SK-N-SH (cell line): Measurements from ENCODE around the gene OR5B17. TPM values are rescaled to one million over a fixed set of nuclear protein-coding genes. Genes with fewer than 3 reads are reported as not detected.
A peak's percentile ranks its signal among the peaks of the same experiment; 100 is the strongest.
"Not testable (repeated sequence)": the region's sequence is repeated elsewhere in the genome, so short reads cannot be mapped to it uniquely, and the experiment has no call there.

Source experiments
- CTCF ChIA-PET: fragments of 300-600, 350-600 bp; formaldehyde crosslinking; extraction: SDS; loops from one replicate; lab custom pipeline; 2021; lab: Yijun Ruan, JAX
- POLR2A ChIA-PET: fragments of 350-600 bp; sonication (Branson Sonifier 250); formaldehyde crosslinking; extraction: SDS; loops from one replicate; lab custom pipeline; 2020; ENCODE audit warnings: antibody characterized with exemption, inconsistent platforms; lab: Yijun Ruan, JAX
- DNase-seq: peaks from one replicate; pipeline ENCODE4 v3.0.0; 2012
- H2AFZ ChIP-seq: fragments of 200-600 bp; sonication (generic); 2 replicates; pipeline ENCODE4 v1.8.1; 2016; ENCODE audit warnings: antibody characterized with exemption, mild to moderate bottlenecking, low read depth
- H3F3A ChIP-seq: fragments of 200-600 bp; sonication (generic); replicated peaks from 2 replicates; pipeline ENCODE3; 2016; ENCODE audit warnings: antibody characterized with exemption, mild to moderate bottlenecking; ENCODE audit not compliant: insufficient read depth
- H3K27ac ChIP-seq, 2 experiments: fragments of 200-500 bp in 1 of 2; fragments of 200-600 bp in 1 of 2; sonication (Bioruptor generic) in 1 of 2; sonication (generic), shearing (Covaris generic) in 1 of 2; 2 replicates each; pipeline versions ENCODE4 v1.5.1 to v1.6.1; 2014 to 2016; ENCODE audit warnings: low read depth in 2 of 2, inconsistent platforms in 1 of 2, low read length in 1 of 2, mild to moderate bottlenecking in 1 of 2, mixed read lengths in 1 of 2
- H3K27me3 ChIP-seq: fragments of 200-600 bp; sonication (generic), shearing (Covaris generic); 2 replicates; pipeline ENCODE4 v1.6.1; 2016; ENCODE audit warnings: mixed run types; ENCODE audit not compliant: insufficient read depth
- H3K36me3 ChIP-seq, 2 experiments: fragments of 200-500 bp in 1 of 2; fragments of 200-600 bp in 1 of 2; sonication (Bioruptor generic) in 1 of 2; sonication (generic) in 1 of 2; replicated peaks in 1 of 2; 2 replicates each; pipeline versions ENCODE3 to v1.5.1; 2014 to 2016; ENCODE audit warnings: low read length in 1 of 2, mild to moderate bottlenecking in 1 of 2; ENCODE audit not compliant: insufficient read depth in 2 of 2, control insufficient read depth in 1 of 2
- H3K4me1 ChIP-seq, 2 experiments: fragments of 200-500 bp in 1 of 2; fragments of 200-600 bp in 1 of 2; sonication (Bioruptor generic) in 1 of 2; sonication (generic), shearing (Covaris generic) in 1 of 2; 2 replicates each; pipeline versions ENCODE4 v1.5.1 to v1.6.1; 2014 to 2016; ENCODE audit warnings: low read depth in 1 of 2, low read length in 1 of 2, mixed run types in 1 of 2; ENCODE audit not compliant: insufficient read depth in 2 of 2, control insufficient read depth in 1 of 2
- H3K4me2 ChIP-seq: fragments of 200-600 bp; sonication (generic), shearing (Covaris generic); 2 replicates; pipeline ENCODE4 v1.6.1; 2017; ENCODE audit warnings: mixed run types
- H3K4me3 ChIP-seq, 2 experiments: fragments of 200-500 bp in 1 of 2; fragments of 200-600 bp in 1 of 2; sonication (Bioruptor generic) in 1 of 2; sonication (generic), shearing (Covaris generic) in 1 of 2; 2 replicates each; pipeline versions ENCODE4 v1.5.1 to v1.8.1; 2014 to 2016; ENCODE audit warnings: low read depth in 2 of 2, inconsistent platforms in 1 of 2, low read length in 1 of 2, mild to moderate bottlenecking in 1 of 2, mixed read lengths in 1 of 2, moderate library complexity in 1 of 2
- H3K79me2 ChIP-seq: fragments of 200-600 bp; sonication (generic); 2 replicates; pipeline ENCODE4 v1.8.1; 2017; ENCODE audit warnings: mild to moderate bottlenecking; ENCODE audit not compliant: insufficient read depth
- H3K9ac ChIP-seq: fragments of 200-600 bp; sonication (generic); 2 replicates; pipeline ENCODE4 v1.6.1; 2017; ENCODE audit warnings: mixed run types
- H3K9me2 ChIP-seq: fragments of 200-600 bp; sonication (generic); 2 replicates; pipeline ENCODE4 v1.6.1; 2017; ENCODE audit warnings: mixed run types
- H3K9me3 ChIP-seq: fragments of 200-600 bp; sonication (generic); 2 replicates; pipeline ENCODE4 v1.6.1; 2017; ENCODE audit warnings: mixed run types, mild to moderate bottlenecking, moderate library complexity
- H4K20me1 ChIP-seq: fragments of 200-600 bp; sonication (generic); 2 replicates; pipeline ENCODE4 v1.6.1; 2017; ENCODE audit warnings: mild to moderate bottlenecking, mixed run types; ENCODE audit not compliant: insufficient read depth
- CTCF ChIP-seq: fragments of 200-600 bp; sonication (generic); IDR thresholded peaks from 2 replicates; pipeline ENCODE4 v1.6.1; 2017; ENCODE audit warnings: antibody characterized with exemption, mild to moderate bottlenecking, moderate library complexity
- ELF1 ChIP-seq: IDR thresholded peaks from 2 replicates; pipeline ENCODE4 v1.4.0; 2012
- FOSL2 ChIP-seq: IDR thresholded peaks from 2 replicates; pipeline ENCODE4 v1.4.0; 2012; ENCODE audit warnings: low read depth, mild to moderate bottlenecking, moderate library complexity, borderline replicate concordance
- FOXJ3 ChIP-seq: sonication (generic); formaldehyde crosslinking; IDR thresholded peaks from 2 replicates; pipeline ENCODE4 v1.5.1; 2020; ENCODE audit warnings: mild to moderate bottlenecking, missing genetic modification reagents
- GATA2 ChIP-seq: sonication (generic); formaldehyde crosslinking; IDR thresholded peaks from 2 replicates; pipeline ENCODE4 v1.5.0; 2020; ENCODE audit warnings: mild to moderate bottlenecking, missing genetic modification reagents
- JUND ChIP-seq: IDR thresholded peaks from 2 replicates; pipeline ENCODE4 v1.4.0; 2012
- MAX ChIP-seq: IDR thresholded peaks from 2 replicates; pipeline ENCODE4 v1.4.0; 2012; ENCODE audit warnings: low read depth
- MEF2A ChIP-seq: IDR thresholded peaks from 2 replicates; pipeline ENCODE4 v1.4.0; 2012; ENCODE audit warnings: low read depth, borderline replicate concordance
- MXI1 ChIP-seq: IDR thresholded peaks from 2 replicates; pipeline ENCODE4 v1.6.1; 2012; ENCODE audit warnings: mild to moderate bottlenecking, low read depth, low read length, improper control_type of control experiment
- NRF1 ChIP-seq: IDR thresholded peaks from 2 replicates; pipeline ENCODE4 v1.6.1; 2012; ENCODE audit warnings: low read depth, mild to moderate bottlenecking, low read length
- RAD21 ChIP-seq: IDR thresholded peaks from 2 replicates; pipeline ENCODE4 v1.6.1; 2012; ENCODE audit warnings: mild to moderate bottlenecking, low read length
- RCOR1 ChIP-seq: fragments of 150-350 bp; IDR thresholded peaks from 2 replicates; pipeline ENCODE4 v1.6.1; 2017; ENCODE audit warnings: antibody characterized with exemption, low read length
- RFX5 ChIP-seq: IDR thresholded peaks from 2 replicates; pipeline ENCODE4 v1.6.1; 2012; ENCODE audit warnings: mild to moderate bottlenecking, improper control_type of control experiment, low read length
- SIN3A ChIP-seq: IDR thresholded peaks from 2 replicates; pipeline ENCODE4 v1.6.1; 2012; ENCODE audit warnings: low read depth, mild to moderate bottlenecking, low read length, moderate library complexity, borderline replicate concordance
- TAF1 ChIP-seq: IDR thresholded peaks from 2 replicates; pipeline ENCODE4 v1.6.1; 2012; ENCODE audit warnings: low read depth, mild to moderate bottlenecking, low read length, moderate library complexity, borderline replicate concordance
- USF1 ChIP-seq: IDR thresholded peaks from 2 replicates; pipeline ENCODE4 v1.4.0; 2012; ENCODE audit warnings: low read depth, borderline replicate concordance
- USF2 ChIP-seq: fragments of 150-350 bp; IDR thresholded peaks from 2 replicates; pipeline ENCODE4 v1.6.1; 2017; ENCODE audit warnings: antibody characterized with exemption, low read length, low read depth, borderline replicate concordance
- WGBS: methylation state at CpG from one replicate; pipeline ENCODE4 v1.1.6; 2017; ENCODE audit warnings: low lambda C conversion rate; 5-methylcytosine and 5-hydroxymethylcytosine counted together
- polyA plus RNA-seq, 3 experiments: library from polyadenylated mRNA; depleted of rRNA; stranded (reverse); fragments of >200 nt; gene quantifications; 2 replicates each; pipeline ENCODE4 v1.2.3, GENCODE V29; 2012

Gene OR5B17
- polyA plus RNA-seq, 1 of the 3 experiments (the other 2 are of a cell fraction), result not detected

GRCh38 chr11:58399622-58400021 lies 40.8 kb upstream of the OR5B17 start:
- H3K4me2 ChIP-seq, H3K36me3 ChIP-seq, H3K27me3 ChIP-seq, H4K20me1 ChIP-seq, H3K79me2 ChIP-seq, H3K9me3 ChIP-seq, H3K27ac ChIP-seq, H3F3A ChIP-seq, H3K9me2 ChIP-seq, H3K4me1 ChIP-seq, H3K4me3 ChIP-seq, POLR2A ChIA-PET, H2AFZ ChIP-seq, H3K9ac ChIP-seq, DNase-seq, CTCF ChIA-PET: not testable (repeated sequence)
- no CpG with 5 or more reads among the region's 2 CpGs for WGBS

- Histone ChIP-seq H3K4me1 (peaks cover 0 to 11% of the 10 kb centered on the region in 2 experiments; a peak in 1 of 4 replicates), H4K20me1 (no peaks in the 10 kb centered on the region), H3K27me3 (no peaks in the 10 kb centered on the region), H3K9me2 (no peaks in the 10 kb centered on the region), H3K27ac (no peak overlapping the region), H2AFZ (no peak overlapping the region), H3K9ac (no peak overlapping the region), H3K4me2 (no peak overlapping the region), H3K79me2 (no peaks in the 10 kb centered on the region), H3K9me3 (peaks cover 9% of the 10 kb centered on the region; the same call in 1 of the 2 replicates), H3F3A (peaks cover 19% of the 10 kb centered on the region), H3K36me3 (no peaks in the 10 kb centered on the region), H3K4me3 (no peak overlapping the region)
- ChIA-PET POLR2A (no interaction called here), CTCF (no interaction called here)
- TF ChIP-seq CTCF (no peak), NRF1 (no peak), MEF2A (no peak)
- DNase-seq, result no peak
- WGBS, result 21% methylated on average over 2 of the region's 2 CpGs
Observed at GRCh38 chr11:58395581-58395980, 36.7 kb upstream of the OR5B17 start.

GRCh38 chr11:58394195-58394594 lies 35.3 kb upstream of the OR5B17 start:
- Histone ChIP-seq H3K36me3 (no peaks in the 10 kb centered on the region), H3K27ac (peak overlapping the region in 1 of 2 experiments; percentile 34; a peak in 2 of 4 replicates), H3K4me1 (peaks cover 0 to 11% of the 10 kb centered on the region in 2 experiments; a peak in 1 of 4 replicates), H3F3A (peaks cover 19% of the 10 kb centered on the region), H2AFZ (no peak overlapping the region), H3K9me2 (no peaks in the 10 kb centered on the region), H3K27me3 (no peaks in the 10 kb centered on the region), H3K9ac (no peak overlapping the region), H3K79me2 (no peaks in the 10 kb centered on the region), H3K4me2 (no peak overlapping the region), H3K9me3 (peaks cover 9% of the 10 kb centered on the region; the same call in 1 of the 2 replicates), H4K20me1 (no peaks in the 10 kb centered on the region), H3K4me3 (no peak overlapping the region)
- POLR2A ChIA-PET, result no interaction called here
- no peak for DNase-seq
- CTCF ChIA-PET, result no interaction called here
- no peak for TF ChIP-seq MXI1
- TF ChIP-seq RFX5, result no peak
- no peak for TF ChIP-seq GATA2 (CRISPR knock-in tag)
- no peak for TF ChIP-seq NRF1
- TF ChIP-seq CTCF, result no peak
- TF ChIP-seq USF1, result no peak
- no peak for TF ChIP-seq FOXJ3 (CRISPR knock-in tag)
- TF ChIP-seq FOSL2, result peak; percentile 84; the same call in 1 of the 2 replicates
- no peak for TF ChIP-seq ELF1
- TF ChIP-seq TAF1, result no peak
- no peak for TF ChIP-seq USF2
- no peak for TF ChIP-seq SIN3A
- TF ChIP-seq RCOR1, result no peak
- TF ChIP-seq MAX, result no peak
- 0 out of 2 replicates have a peak, but pooled peaks have one; percentile 18 for TF ChIP-seq MEF2A
- peak; percentile 80 for TF ChIP-seq JUND
- TF ChIP-seq RAD21, result no peak
